Mucosa of gallbladder (tissue), 1 donor: ENCODE results near the gene STX1A. TPM values are rescaled to one million over a fixed set of nuclear protein-coding genes. Genes with fewer than 3 reads are reported as not detected.

Source experiments
- DNase-seq: peaks from one replicate; pipeline ENCODE4 v3.0.0-alpha.2; 2020; ENCODE audit warnings: low spot score
- total RNA-seq: library from RNA; stranded (reverse); gene quantifications from one replicate; pipeline ENCODE4 v1.2.1, GENCODE V29; 2021
- donor health status: DM: no; HTN: no; CAD: no.

The STX1A gene
- total RNA-seq, 1 donor from 2014 or later, result 33.8 TPM

DNA sequence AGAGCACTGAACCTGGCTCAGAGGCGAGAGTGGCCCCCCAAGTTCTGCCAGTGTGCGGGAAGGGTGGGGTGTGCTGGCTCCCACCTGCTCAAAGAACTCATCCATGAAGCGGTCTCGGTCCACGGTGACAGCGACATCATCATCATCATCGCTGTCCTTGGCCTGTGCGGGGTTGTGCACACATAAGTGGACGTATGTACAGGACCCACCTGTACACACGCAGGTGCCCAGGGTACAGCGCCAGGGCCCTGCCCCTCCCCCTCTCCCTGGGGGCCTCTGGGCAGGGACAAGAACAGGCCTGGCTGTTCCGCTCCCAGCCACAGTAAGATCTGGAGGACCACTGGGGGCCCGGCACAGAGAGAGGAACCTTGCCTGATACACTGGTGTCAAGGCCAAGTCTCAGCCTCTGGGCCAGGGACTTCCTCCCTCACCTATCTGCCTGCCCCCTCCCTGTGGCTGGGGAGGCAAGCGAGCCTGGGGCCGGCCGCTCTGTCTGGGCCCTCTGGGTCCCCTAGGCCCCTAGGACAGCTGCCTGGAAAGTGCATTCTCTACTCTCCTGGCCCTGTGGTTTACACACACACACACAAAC lies 10.4 kb downstream of the STX1A start:
- DNase-seq, result no peak

DNA sequence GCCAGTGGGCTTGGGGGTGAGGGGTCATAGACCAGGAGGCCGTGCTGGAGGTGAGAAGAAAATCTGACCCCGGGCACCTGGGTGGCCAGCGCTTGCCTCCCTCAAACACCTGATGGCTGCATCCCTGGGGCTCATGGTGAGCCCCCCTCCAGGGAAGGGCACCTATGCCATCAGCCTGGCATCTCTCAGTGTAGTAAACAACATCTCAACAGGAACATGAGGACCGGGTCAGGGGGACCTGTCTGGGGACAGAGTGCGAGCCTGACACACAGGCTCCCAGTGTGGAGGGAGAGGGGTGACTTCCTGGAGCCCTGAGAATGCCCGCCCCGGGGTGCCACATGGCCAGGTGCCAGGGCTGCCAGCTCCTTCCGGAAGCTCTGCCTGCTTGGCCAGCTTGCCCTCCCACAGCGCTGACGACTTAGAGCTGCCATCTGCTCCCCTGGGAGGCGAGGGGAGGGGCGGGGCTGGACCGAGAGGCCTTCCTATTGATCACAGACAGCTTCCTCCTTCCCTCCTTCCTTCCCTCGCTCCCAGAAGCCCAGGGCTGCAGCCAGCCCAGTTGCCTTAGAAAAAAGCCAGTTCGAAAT lies 12.3 kb downstream of the STX1A start:
- peak; percentile 95 for DNase-seq

DNA sequence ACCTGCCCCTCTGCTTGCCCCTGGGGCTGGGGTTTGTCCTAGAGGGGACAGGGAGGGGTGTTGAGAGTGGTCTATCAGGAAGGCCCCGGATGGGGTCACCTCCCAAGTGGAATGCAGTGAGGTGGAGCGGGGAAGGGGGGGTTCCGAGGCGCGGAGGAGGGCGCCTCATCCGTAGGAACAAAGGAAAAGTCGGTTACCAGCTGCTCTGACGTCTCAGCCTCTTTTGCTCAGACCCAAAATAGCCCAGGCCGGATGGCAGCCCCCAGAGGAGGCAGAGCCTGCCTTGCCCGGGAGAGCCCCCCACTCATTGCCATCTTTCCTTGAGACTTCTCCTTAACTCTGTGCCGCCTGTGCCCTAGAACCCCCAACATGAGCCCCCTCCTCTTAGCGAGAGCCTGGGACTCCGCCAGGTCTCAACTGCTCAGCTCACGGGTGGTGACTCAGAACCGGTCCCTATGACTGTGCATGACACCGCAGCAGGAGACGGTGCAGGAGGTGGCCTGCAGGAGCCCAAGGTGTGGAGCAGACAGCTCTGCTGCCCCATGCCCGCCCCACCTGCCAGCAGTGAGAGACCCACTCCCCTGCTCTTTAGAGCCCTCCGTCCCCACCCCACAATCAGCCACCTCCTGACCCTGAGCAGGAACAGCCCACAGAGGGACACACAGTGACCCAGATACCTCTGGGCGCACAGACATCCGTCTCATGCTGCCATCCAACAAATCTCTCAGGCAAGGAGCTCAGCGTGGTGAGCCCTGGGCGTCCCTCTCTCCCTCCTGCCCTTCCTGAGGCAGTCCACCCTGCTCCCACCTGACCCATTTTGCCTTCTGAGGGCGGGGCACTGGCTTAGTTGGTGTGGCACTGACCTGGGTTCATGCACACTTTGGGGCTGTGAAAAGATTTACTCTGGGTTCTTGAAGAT lies 13.1 kb downstream of the STX1A start:
- DNase-seq, result peak; percentile 62

DNA sequence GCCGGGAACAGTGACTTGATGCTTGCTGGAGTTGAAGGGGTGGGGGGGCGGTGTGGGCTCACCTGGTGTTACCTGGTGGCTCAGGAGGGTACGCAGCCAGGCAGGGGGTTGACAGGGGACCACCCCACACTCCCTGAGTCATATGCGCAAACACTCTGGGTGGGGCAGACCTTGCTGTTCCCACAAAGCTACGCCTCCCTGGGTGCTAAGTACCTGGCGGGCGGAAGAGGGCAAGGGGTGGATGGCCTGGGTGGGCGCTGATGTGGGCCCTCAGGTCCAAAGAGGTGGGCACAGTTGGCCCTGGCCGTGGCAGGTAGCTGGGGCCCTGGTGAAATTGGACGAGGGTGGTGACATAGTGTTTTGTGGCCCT lies 13.9 kb downstream of the STX1A start:
- no peak for DNase-seq

DNA sequence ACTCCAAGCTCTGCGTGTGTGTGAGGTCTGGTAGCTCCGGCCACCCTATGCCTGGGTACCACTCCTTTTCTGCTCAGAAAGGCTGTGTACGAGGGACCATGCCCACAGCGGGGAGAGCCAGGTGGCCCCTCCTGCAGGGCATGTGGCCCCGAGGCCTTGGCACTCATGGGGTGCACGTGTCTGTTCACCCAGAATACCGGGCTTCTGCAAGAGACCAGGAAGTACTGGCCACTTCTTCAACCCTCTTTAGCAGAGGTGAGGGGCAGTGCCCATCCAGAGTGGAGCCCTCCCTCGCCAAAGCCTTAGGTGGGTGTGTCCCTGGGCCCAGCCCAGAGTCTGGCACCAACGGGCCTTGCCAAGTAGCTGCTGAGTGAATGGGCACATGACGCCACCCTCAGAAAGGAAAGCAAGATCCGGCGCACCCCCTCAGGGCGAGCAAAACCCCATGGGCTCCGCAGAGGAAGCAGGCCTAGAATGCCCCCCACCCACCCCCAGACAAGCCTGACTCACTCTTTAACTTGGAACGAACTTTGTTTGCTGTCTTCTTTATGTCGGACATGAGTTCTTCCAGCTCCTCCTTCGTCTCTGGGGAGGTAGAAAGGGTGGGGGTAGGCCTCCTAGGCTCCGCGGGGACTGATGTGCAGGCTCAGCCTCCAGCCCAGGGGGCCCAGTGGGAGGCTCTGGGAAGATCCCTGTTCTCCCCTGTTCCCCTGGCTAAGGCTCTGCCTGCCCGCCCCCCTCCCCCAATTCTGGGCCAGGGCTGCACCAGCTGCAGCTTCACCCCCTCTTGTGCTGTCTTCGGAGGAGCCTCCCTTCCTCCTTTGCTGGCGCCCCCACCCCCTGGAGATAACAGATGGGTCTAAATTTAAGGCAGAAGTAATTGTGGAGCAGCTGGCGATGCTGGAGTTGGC lies 14.6 kb downstream of the STX1A start:
- peak; percentile 78 for DNase-seq

DNA sequence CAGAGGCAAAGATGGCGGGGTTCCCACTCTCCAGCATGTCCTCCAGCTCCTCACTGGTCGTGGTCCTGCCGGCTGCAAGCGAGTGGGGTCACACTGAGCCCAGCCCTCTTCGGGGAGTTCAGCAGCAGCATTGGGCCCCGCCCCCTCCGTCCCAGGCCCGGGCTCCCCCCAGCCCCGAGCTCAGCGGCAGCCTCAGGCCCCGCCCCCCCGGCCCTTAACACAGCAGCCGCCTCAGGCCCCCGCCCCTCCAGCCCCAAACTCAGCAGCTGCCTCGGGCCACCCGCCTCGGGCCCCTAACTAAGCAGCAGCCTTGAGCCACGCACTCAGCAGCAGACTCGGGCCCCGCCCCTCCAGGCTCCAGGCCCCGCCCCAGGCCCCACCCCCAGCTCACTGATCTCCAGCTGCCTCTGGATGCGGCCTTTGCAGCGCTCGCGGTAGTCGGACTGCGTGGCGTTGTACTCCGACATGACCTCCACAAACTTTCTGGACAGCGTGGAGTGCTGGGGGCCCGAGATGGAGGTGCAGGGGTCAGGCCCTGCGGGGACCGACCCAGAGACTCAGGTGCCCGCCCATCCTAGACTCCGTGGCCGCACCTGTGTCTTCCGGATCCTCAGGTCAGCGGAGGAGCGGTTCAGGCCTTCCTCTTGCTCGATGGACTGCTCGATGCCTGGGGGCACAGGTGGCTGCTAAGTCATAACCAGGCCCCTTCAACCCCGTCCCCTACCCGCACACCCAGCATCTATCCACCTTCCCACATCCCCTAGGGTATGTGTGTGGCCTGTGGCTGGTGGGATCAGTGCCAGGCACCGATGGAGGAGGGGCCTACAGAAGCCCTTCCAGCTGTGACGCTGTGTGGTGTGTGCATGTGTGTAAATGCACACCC lies 15.5 kb downstream of the STX1A start:
- peak; percentile 70 for DNase-seq

DNA sequence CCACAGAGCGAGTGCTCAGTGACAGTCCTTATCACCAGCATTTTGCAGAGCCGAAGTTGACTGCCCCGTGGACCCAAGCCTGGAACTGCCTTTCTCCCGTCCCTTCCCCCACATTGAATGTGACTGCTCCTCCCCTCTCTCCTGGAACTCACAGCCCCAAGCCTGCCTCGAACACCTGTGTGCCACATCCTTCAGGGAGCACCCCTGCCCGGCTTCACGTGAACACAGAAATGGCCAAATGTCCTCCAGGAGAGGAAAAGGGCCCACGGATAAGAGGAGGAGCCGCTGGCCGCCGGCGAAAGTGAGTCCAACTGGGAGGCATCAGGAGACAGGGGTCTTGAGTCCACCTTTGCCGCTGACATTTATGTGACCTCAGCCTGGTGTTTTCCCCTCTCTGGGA lies 16.2 kb downstream of the STX1A start:
- no peak for DNase-seq

DNA sequence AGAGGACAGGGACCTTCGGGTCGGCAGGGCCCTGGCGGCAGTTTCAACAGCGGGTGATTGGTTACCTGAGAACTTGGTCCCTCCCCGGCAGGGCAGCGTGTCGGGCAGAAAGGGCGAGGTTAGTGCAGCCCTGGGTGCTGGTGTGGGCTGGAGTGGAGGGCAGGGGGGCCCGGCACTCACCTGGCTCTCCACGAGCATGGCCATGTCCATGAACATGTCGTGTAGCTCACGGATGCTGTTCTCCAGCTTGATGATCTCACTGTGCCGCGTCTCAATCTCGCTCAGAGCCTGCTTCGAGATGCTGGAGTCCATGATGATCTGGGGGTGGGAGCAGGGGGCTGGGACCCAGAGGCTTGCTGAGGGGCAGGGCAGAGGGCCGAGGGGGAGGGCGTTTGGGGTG lies 16.8 kb downstream of the STX1A start:
- no peak for DNase-seq

DNA sequence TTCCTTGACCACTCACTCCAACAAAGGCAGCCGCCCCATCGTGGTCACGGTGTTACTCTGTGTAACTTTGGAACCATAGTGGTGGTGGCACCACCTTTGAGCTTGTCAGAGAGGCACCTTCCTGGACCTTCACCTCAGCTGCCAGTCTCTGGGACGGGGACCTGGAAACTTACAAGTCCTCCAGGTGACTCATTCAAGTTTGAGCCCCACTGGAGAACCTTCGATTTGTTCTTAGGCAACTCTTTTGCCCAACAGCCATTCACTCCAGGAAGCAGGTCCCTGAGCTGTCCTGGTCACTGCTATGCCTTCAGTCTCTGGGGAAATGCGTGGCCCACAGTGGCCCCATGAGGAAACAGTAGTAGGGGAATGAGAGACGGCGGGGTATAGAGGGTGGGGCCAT lies 17.2 kb downstream of the STX1A start:
- peak; percentile 60 for DNase-seq

DNA sequence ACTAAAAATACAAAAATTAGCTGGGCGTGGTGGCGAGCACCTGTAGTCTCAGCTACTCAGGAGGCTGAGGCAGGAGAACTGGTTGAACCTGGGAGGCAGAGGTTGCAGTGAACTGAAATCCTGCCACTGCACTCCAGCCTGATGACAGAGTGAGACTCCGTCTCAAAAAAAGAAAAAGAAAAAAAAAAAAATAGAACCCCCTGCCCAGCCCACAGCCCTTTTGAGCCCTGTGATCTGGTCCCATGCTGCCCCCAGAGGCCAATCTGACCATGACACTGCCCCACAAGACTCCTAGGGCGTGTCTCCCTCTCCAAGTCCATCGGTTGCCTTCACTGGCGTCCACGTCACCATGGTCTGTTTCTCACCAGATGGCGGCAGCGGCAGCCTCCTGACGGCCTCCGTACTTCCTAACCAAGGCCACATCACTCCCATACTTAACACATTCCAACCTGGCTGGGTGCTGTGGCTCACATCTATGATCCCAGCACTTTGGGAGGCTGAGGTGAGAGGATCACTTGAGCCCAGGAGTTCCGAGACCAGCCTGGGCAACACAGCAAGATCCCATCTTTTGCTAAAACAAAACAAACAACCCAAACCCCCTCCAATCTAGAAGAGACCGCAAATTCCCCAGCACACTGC lies 18.0 kb downstream of the STX1A start:
- DNase-seq, result peak; percentile 68

DNA sequence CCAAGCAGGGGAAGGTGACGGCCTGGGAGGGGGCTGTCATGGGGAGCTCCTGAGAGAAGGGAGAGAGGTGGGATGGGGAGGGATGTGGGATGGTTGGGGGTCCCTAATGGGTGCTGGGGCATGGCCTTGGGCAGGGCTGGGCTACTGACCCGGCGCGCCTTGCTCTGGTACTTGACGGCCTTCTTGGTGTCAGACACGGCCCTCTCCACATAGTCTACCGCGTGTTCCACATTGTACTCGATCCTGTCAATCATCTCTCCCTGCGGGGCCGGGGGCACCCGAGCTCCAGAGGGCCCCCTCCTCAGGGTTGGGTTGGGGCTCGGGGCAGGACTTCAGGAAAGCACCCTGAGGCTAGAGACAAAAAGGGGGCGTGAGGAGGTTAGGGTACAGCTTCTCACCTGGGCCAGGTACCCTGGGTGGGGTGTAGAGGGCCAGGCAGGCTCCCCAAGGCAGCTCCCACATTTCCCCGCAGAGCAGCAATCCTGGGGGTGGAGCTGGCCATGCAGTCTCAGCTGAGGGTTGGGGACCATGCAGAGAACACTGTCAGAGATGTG lies 18.8 kb downstream of the STX1A start:
- DNase-seq, result no peak

DNA sequence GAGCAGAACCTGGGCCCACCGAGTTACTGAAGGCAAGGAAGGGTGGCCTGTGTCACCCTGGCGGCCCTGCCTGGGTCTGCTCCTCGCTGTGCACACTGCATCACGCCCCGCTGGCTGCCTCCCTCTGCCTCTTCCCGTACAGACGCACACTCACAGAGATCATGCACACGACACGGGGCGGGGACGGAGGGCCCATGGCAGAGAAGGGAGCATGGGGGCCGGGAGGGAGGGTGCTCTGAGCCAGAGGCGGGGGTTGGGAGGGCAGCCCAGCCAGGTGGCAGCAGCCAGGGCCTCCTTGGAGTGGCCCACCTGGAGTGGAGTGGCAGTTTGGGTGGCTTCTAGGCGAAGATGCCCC lies 19.4 kb downstream of the STX1A start:
- DNase-seq, result no peak

DNA sequence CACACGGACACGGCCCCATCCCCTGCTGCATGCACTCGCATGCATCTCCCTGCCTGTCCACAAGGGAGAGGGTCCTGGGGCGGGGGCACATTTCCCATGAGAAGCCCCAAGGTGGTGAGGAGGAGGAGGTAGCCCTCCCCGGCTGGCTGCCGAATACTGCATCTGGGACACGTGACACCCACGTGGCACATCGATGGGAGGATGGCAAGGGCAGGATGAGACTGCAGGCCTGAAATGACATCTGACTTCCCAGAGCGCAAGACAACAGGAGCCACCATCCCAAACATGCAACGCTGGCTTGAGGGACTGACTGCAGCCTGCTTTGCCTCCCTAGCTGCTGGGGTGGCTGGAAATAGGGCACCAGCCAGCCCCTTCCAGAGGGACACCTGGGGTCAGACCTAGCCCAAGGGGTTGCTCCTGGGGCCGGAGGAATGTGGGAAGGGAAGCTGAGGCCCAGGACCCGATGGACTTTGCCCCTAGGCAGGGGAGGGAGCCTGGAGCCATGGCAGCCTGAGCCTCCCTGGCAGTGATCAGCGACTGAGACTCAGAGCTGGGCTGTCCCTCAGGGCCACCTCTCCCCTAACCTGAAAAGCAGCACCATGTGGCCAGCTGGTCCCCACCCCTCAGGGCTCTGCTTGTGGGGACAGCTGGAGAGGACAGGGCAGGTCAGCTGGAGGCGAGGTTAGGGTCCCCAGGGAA lies 19.9 kb downstream of the STX1A start:
- DNase-seq, result peak; percentile 54

DNA sequence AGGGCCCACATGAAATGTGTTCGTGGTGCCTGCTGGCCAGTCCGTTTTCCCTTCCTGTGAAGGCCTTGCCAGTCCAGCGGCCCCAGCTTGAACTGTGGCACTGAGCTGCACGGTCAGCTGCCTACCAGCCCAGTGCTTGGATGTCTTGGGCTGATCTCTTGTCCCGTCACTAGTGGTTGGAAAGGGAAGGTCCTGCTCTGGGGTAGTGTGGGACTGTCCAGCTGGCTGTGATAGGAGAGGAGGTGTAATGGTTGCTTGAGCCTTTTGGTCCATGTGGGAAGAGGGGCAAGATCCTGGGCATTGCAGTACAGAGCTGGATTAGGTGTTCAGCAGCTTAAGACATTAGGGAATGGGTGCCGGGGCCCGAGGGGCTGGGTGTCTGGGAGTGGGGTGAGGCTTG lies 21.1 kb downstream of the STX1A start:
- no peak for DNase-seq

DNA sequence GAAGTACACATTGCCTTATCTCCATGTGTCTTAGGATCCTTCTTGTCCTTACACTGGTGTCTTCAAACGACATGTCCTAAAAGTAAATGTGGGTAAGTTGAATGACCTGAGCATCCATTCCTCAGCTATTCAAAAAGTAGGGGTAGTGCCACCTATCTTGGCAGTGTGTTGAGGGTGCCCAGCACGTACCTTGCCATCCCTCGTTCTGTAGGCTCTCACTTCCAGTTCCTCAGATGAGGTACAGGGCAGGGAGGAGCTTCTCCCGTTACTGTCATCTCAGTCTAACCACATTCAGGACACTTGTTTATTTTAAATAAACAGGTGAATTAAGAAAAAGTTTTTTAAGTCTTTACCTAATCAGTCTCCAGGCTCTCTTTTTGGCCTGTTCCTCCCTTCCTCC lies 23.1 kb downstream of the STX1A start:
- DNase-seq, result no peak

DNA sequence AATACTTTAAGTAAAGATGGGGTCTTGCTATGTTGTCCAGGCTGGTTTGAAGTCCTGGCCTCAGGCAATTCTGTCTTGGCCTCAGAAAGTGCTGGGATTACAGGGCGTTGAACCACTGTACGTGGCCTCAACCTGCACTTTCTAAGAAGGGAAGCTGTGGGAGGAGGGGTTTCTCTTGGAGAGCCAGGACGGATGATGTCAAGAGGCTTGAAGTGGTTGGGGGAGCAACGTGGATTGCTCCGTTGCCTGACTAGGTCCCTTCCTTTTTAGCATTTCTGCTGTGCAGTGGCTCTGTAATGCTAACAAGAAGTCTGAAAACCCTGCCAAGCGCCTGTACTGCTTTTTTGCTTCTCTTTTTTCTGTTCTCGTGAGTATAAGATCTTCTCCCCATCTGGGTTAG lies 28.8 kb downstream of the STX1A start:
- no peak for DNase-seq

DNA sequence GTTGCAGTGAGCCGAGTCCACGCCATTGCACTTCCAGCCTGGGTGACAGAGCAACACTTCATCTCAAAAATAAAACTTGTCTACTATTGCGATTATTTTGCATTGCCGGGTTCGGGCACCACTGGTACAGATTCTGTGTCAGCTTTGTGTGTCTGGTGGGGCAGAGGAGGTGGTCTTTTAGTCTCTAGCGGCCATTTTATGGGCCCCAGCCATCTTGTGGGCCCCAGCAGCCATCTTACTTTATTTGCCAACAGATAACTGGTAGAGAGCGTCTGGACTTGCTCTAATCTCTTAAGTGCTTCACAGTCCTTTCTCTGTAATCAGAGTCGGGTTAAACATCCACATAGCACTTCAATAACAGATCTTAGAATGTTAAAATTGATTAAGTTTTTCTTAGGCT lies 31.2 kb downstream of the STX1A start:
- DNase-seq, result no peak

DNA sequence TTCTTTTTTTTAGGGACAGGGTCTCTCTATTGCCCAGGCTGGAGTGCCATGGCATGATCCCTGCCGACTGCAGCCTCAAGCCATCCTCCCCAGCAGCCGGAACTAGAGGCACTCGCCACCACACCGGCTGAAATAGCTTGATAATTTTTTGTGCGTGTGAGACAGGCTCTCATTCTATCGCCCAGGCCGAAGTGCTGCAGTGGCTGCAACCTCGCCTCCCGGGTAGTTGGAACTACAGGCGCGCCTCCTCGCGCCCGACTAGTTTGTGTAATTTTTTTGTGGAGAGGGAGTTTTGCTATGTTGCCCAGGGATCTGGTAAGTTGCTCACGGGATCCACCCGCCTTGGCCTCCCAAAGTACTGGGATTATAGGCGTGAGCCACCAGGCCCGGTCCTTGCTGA lies 34.2 kb downstream of the STX1A start:
- DNase-seq, result no peak

DNA sequence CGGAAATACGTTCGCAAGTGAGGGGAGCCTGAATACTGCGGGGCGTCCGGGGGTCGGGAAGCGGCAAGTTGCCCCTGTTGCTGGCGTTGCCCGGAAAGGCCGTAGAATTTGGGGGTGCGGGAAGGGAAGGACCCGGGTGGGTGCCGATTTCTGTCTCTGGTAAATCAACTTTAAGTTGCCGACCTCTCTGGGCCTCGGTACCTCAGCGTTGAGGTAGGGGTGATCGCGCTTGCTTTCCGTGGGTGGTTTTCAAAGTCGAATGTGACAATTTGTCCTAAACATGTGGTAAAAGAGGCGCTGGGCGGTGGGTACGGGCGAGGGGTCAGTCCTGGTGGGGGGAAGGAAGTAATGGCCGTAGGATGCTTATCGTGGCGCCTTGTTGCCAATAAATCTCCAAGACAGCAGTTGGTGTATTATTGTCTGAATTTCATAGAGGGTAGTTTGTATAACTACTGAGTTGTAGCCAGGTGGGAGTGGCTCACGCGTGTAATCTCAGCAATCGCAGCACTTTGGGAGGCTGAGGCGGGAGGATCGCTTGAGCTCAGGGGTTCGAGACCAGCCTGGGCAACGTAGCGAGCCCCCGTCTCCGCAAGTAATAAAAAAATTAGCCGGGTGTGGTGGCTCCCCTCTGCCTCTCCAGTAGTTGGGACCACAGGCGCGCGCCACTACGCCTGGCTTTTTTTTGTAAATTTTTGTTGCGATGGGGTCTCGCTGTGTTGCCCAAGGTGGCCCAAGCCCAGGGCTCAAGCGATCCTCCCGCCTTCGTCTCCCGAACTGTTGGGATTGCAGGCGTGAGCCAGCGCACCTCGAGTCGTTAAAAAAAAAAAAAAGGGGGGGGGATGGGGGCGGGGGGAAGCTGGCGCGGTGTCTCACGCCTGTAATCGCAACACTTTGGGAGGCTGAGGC lies 35.4 kb downstream of the STX1A start:
- no peak for DNase-seq
